Thoracic aorta (tissue), 2 donors: Measurements from ENCODE around the gene MITD1. TPM values are rescaled to one million over a fixed set of nuclear protein-coding genes. Genes with fewer than 3 reads are reported as not detected.

Source experiments
- ATAC-seq: fragments of 150-250 bp; one replicate; pipeline ENCODE4 v1.8.0; 2017; ENCODE audit warnings: low read depth; ENCODE audit not compliant: insufficient number of reproducible peaks, low FRiP score
- DNase-seq: peaks from one replicate; pipeline ENCODE4 v3.0.0-alpha.2; 2020; ENCODE audit warnings: low spot score
- H3K27ac ChIP-seq, 2 donors: fragments of 200-600 bp; sonication (generic); 1 replicate in 1 of 2; 2 replicates in 1 of 2; pipeline ENCODE4 v1.5.1; 2016; ENCODE audit warnings: mild to moderate bottlenecking in 2 of 2, moderate library complexity in 2 of 2
- H3K27me3 ChIP-seq: fragments of 200-600 bp; sonication (generic); replicated peaks from 2 replicates; pipeline ENCODE4 v1.6.0; 2016; ENCODE audit warnings: mild to moderate bottlenecking; ENCODE audit not compliant: insufficient read depth
- H3K36me3 ChIP-seq: fragments of 200-600 bp; sonication (generic); one replicate; pipeline ENCODE4 v1.5.1; 2016
- H3K4me1 ChIP-seq, 2 donors: fragments of 200-600 bp; sonication (generic); 1 replicate in 1 of 2; 2 replicates in 1 of 2; pipeline versions ENCODE4 v1.5.1 to v1.6.0; 2016; ENCODE audit warnings: low read depth in 2 of 2, mild to moderate bottlenecking in 1 of 2; ENCODE audit not compliant: control insufficient read depth in 1 of 2
- H3K4me3 ChIP-seq: fragments of 200-600 bp; sonication (generic); 2 replicates; pipeline ENCODE4 v1.5.1; 2016; ENCODE audit warnings: mild to moderate bottlenecking
- H3K9me3 ChIP-seq: fragments of 200-600 bp; sonication (generic); 2 replicates; pipeline ENCODE4 v1.5.1; 2016
- total RNA-seq, 2 donors: library from RNA; depleted of rRNA; stranded (reverse); fragments of >200 nt; gene quantifications; one replicate each; pipeline versions ENCODE4 v1.1.0 to v1.2.3, GENCODE V29; 2016
- TF ChIP-seq, protein P1 (sequence below): fragments of 200-600 bp; sonication (generic); IDR thresholded peaks from one replicate; pipeline ENCODE4 v1.5.1; 2019; ENCODE audit warnings: antibody characterized with exemption

MITD1 gene
- total RNA-seq, 2 donors from 2014 or later, result 12.0 to 25.9 TPM

- Histone ChIP-seq H3K4me3 (no peak overlapping the region), H3K4me1 (peaks cover 7 to 10% of the 10 kb centered on the region in 2 donors), H3K27ac (no peak overlapping the region), H3K36me3 (peaks cover 14% of the 10 kb centered on the region), H3K27me3 (no peaks in the 10 kb centered on the region), H3K9me3 (no peaks in the 10 kb centered on the region)
- TF ChIP-seq, protein P1, sequence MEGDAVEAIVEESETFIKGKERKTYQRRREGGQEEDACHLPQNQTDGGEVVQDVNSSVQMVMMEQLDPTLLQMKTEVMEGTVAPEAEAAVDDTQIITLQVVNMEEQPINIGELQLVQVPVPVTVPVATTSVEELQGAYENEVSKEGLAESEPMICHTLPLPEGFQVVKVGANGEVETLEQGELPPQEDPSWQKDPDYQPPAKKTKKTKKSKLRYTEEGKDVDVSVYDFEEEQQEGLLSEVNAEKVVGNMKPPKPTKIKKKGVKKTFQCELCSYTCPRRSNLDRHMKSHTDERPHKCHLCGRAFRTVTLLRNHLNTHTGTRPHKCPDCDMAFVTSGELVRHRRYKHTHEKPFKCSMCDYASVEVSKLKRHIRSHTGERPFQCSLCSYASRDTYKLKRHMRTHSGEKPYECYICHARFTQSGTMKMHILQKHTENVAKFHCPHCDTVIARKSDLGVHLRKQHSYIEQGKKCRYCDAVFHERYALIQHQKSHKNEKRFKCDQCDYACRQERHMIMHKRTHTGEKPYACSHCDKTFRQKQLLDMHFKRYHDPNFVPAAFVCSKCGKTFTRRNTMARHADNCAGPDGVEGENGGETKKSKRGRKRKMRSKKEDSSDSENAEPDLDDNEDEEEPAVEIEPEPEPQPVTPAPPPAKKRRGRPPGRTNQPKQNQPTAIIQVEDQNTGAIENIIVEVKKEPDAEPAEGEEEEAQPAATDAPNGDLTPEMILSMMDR, result no peak
- ATAC-seq (no peak), DNase-seq (no peak)
These were observed 6.2 kb upstream of the MITD1 start for GRCh38 chr2:99187011-99187410.

DNA sequence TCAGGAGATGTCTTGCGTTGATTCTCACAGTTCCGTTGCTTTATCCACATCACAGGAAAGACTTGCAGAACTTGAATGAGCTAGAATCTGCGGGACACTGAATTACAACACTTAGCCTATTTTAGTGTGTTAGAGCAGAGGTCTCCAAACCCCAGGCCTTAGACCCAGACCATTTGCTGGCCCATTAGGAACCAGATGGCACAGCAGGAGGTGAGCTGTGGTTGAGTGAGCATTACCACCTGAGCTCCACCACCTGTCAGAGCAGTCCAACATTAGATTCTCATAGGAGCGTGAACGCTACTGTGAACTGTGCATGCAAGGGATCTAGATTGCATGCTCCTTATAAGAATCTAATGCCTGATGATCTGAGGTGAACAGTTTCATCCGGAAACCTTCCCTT lies 4.0 kb upstream of the MITD1 start:
- H3K4me1 ChIP-seq, result peaks cover 17 to 21% of the 10 kb centered on the region in 2 donors
- no peak overlapping the region for H3K4me3 ChIP-seq
- H3K27me3 ChIP-seq, result no peaks in the 10 kb centered on the region
- H3K9me3 ChIP-seq, result no peaks in the 10 kb centered on the region
- ATAC-seq (no peak), DNase-seq (no peak)
- TF ChIP-seq, protein P1, result no peak
- peaks cover 9% of the 10 kb centered on the region for H3K36me3 ChIP-seq
- no peak overlapping the region for H3K27ac ChIP-seq

GRCh38 chr2:99183025-99183424 lies 2.2 kb upstream of the MITD1 start:
- DNase-seq (no peak), ATAC-seq (no peak)

GRCh38 chr2:99181624-99182000 lies 754 bp upstream of the MITD1 start:
- Histone ChIP-seq H3K36me3 (no peaks in the 10 kb centered on the region), H3K27me3 (no peaks in the 10 kb centered on the region), H3K9me3 (no peaks in the 10 kb centered on the region), H3K4me3 (peak overlapping the region; percentile 71), H3K27ac (no peak overlapping the region), H3K4me1 (peaks cover 24 to 37% of the 10 kb centered on the region in 2 donors)
- TF ChIP-seq, protein P1, result no peak
- DNase-seq (no peak), ATAC-seq (no peak)

More at GRCh38 chr2:99183025-99183424, 2.2 kb upstream of the MITD1 start:
- no peak overlapping the region for H3K4me3 ChIP-seq
- TF ChIP-seq, protein P1, result no peak
- no peak overlapping the region for H3K27ac ChIP-seq
- no peaks in the 10 kb centered on the region for H3K36me3 ChIP-seq
- H3K4me1 ChIP-seq, result peaks cover 24 to 37% of the 10 kb centered on the region in 2 donors
- no peaks in the 10 kb centered on the region for H3K27me3 ChIP-seq
- no peaks in the 10 kb centered on the region for H3K9me3 ChIP-seq

- Histone ChIP-seq H3K27me3 (no peaks in the 10 kb centered on the region), H3K4me3 (no peak overlapping the region), H3K4me1 (no peaks in the 10 kb centered on the region), H3K9me3 (no peaks in the 10 kb centered on the region), H3K27ac (no peak overlapping the region), H3K36me3 (peaks cover 29% of the 10 kb centered on the region)
- ATAC-seq, result no peak
- DNase-seq, result no peak
- TF ChIP-seq, protein P1, result no peak
These were observed 9.3 kb downstream of the MITD1 start for GRCh38 chr2:99171377-99172140.
